Measurements from ENCODE around the gene PTHLH.

PTHLH gene

DNA sequence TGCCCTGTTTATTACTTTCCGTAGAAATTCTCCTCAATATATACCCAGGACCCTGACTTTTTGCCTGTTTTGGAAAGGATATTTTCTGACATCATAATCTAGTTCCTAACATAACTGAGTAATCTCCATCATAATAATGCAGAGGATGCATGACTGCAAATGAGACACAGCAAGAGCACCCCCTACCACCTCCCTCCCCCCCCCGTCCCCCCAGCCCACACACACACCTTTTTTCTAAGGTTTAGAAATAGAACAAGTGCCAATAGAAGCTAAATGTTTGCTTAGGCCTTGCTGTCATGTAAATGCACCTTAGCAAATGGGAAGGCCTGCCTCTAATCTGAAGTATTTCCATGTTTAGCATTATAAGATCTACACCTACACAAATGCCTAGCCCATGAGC is at the start of gene PTHLH:
Gene PTHLH, minus strand, starts transcription at position 13 of the 400 bp plus-strand sequence. CDS start 3,239 bp downstream, outside the sequence.
- DNase-seq (ENCODE audit: low spot score), result no peak

GRCh38 chr12:28021704-28022103 is 49.2 kb upstream of the PTHLH start:
- no peak for DNase-seq (ENCODE audit: low spot score)

- no peak for DNase-seq (ENCODE audit: low spot score)
These were observed 45.3 kb upstream of the PTHLH start for GRCh38 chr12:28017873-28018255.

DNA sequence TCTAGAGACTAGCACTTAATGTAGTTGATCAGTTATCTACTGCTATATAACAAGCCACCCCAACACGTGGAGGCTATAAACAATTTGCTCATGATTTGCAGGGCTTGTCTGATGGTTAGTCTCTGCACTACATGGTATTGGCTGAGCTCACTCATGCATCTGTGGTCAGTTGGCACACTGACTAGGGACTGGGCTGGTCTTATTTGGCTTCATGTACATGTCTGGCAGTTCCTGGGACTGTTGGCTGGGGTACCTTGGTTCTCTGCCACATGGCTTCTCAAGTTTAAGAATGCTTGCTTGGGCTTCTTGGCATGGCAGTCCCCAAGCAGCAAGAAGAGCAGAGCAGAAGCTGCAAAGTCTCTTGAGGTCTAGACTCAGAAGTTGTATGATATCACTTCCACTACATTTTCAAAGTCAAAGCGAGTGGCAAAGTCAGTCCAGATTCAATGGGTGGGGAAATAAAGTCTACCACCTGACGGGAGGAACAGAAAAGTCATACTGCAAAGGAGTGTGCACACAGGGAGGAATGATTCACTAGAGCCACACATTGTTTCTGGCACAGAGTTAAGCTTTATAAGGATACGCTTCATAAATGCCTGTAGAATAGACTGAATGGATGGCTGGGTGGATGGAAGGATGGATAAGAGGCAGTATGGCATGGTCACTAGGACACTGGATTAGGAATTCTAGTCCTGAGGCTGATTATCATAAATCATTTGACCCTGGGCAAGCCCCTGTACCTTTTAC is 44.8 kb upstream of the PTHLH start:
- DNase-seq (ENCODE audit: low spot score), result no peak

DNA sequence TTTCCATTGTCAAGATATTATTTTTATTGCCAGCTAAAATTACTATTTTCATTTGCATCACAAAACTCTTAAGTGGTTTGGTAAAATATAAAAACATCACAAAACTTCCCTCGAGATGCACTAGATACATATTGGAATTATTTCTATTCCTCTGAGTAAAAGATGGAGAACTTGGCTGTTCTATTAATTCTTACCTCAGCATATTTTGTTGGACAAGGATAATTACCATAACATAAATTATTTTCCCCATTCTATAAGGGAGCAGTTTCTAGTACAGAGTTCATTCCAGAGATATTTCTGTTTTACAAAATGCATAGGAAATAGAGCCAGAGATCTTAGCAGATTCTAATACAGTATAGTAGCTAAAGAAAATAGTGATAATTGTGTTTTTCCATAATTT is 42.6 kb upstream of the PTHLH start:
- DNase-seq (ENCODE audit: low spot score), result no peak

DNA sequence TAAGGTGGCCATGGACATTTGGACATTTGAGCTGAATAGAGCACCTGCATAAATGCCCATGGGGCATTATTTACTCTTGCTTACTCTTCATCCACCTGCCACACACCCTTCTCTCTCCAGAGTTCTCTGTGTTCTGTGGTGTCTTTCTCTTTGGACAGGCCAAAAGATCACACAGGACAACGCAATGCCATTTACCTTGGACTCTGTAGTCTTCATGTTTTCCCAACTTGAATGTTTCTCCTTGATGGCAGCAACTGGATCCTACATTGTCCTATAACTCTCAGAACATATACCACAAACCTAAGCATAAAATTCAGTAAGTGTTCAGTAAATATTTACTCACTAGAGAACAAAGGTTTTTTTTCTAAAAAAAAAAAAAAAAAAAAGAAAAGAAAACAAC is 41.7 kb upstream of the PTHLH start:
- no peak for DNase-seq (ENCODE audit: low spot score)

DNA sequence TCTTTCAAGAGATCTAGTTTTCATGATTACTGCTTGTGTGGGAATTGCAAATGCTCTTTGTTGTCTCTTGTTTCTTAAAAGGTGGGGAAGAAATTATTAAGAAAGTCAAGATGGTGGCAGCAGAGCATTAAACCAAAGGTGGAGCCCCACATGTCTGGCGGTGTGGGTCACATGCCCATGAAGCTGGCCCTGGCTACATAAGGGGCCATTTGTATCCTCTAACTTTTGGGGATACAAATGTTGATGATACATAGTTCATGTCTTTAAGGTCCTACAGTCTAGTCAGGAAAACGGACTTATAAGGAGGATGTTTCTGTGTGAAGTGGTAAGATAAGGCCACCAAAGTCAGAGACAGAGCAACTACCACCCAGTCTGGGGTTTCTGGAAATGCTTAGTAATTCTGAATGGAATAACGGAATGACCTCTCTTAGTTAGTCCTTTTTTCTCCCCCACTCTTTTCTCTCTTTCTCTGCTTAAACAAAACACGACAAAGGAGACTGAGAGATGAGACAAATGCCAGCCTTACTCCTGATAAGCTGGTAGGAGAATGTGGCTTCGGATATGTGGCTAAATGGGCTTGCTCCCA is 39.9 kb upstream of the PTHLH start:
- DNase-seq (ENCODE audit: low spot score), result no peak

DNA sequence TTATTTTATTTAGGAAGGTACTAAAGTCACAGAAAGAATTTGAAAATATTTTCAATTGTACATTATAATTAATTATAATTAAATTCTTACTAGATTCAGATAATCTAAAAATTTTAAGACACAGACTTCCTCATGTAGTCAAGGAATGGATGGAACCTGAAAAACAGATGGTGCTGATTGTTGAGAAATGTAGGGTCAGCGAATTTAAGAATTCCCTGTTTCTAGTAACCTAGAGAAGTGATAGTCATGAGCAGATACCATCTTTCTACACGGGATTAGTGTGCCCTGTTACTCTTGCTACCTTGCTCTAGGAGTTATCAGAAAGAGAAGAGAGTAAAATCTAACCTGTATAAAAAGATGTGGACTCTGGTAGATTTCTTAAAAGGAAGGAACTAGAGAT is 37.5 kb upstream of the PTHLH start:
- no peak for DNase-seq (ENCODE audit: low spot score)

DNA sequence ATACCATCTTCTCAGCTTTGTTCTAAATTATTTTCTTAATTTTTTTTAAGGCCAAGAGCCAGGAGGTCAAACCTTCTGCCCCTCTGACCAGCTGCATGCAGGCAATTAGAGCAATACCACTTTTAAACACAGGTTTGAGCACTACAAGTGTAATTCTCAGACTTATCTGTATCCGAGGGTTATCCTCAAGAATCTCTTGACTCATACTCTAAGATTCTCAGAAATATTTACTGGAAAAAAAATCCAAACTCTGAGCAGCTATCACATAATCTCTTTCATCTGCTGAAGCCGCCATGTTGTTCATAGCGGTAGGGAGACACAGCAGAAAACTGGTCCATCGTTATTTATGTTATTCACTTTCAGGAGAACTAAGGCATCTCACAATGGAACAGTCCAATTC is 27.4 kb upstream of the PTHLH start:
- no peak for DNase-seq (ENCODE audit: low spot score)

- no peak for DNase-seq (ENCODE audit: low spot score)
These were observed 27.0 kb upstream of the PTHLH start for GRCh38 chr12:27999521-27999920.

DNA sequence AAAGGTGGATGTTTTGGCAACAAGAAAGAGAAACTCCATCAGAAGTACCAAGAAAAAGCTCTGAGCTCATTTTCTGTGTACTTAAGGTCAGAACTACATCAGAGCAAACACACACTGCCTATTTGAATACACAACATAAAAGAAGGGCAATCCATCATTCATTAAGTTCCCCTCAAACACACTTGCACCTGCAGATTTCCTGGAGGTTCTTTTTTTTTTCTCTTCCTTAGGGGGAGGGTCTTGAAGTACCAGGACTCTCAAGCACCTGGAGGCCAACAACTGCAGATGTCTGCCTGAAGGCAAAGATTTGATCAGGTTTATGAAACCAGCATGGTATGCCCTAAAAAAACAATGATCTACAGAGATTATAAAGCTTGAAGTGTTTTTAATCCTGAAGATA is 26.1 kb upstream of the PTHLH start:
- no peak for DNase-seq (ENCODE audit: low spot score)

DNA sequence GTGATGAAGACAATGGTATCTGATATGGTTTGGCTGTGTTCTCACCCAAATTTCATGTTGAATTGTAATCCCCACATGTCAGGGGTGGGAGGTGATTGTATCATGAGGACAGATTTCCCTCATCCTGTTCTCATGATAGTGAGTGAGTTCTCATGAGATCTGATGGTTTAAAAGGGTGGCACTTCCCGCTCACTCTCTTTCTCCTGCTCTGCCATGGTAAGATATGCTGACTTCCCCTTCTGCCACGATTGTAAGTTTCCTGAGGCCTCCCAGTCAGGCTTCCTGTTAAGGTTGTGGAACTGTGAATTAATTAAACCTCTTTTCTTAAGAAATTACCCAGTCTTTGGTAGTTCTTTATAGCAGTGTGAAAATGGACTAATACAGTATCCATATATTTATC is 25.6 kb upstream of the PTHLH start:
- no peak for DNase-seq (ENCODE audit: low spot score)

DNA sequence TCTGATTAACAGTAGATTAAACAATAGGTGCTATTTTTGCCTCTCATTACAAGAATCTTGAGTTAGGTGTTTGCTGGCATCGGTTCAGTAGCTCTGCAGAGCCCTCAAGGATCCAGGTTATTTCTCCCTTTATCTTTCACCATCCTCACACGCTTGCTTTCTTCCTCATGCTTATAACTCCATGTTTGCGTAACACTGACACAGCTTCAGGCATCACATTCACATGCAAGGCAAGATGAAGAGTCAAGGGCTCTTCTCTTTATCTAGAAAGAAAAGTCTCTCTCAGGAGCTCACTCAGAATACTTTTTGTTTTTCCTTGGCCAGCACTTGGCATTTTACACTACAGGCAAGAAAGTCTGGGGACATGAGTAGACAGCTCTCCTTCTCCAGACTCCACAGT is 24.2 kb upstream of the PTHLH start:
- no peak for DNase-seq (ENCODE audit: low spot score)

- DNase-seq (ENCODE audit: low spot score), result no peak
These were observed 22.9 kb upstream of the PTHLH start for GRCh38 chr12:27995406-27995805.

DNA sequence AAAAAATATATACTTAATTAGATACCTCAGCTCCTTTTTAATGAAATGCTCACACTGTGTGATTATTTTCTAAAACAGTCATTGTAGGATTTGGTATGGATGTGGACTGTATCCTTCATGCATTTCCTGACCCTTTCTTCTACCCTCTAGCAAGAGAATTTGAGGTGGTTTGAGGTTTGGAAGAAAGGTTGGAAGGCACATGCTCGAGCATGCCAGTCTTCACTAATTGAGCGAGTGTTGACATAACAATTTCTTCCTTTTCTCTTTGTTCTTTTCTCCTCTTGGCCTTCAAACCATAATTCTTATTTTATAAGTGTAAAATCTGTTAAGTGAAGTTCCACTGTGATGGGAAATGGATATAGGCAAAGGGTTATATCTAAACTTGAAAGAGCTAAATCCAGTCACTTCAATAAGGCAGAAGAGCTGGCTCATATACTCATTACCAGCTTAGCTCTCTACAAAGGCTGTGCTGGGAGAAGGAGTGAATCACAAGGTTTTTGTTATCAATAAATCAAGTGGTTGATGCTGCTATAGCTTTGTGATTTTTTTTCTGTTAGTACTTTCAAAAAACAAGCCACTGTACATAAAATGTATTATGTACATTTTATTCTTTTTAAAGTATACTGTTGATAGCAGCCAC is 16.2 kb upstream of the PTHLH start:
- DNase-seq (ENCODE audit: low spot score), result no peak

DNA sequence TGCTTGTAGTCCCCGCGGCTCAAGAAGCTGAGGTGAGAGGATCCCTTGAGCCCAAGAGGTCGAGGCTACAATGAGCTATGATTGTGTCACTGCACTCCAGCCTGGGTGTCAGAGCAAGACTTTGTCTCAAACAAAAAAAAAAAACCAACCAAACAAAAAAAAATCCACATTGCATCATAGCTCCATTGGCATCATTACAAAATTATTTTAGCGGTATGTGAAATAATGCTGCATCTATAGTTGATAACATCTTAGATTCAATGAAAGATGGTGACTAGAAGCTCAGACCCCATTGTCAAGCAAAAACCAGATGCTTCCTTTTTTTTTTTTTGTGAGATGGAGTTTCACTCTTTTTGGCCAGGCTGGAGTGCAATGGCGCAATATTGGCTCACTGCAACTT is 14.8 kb upstream of the PTHLH start:
- DNase-seq (ENCODE audit: low spot score), result no peak

GRCh38 chr12:27984275-27984674 is 11.7 kb upstream of the PTHLH start:
- no peak for DNase-seq (ENCODE audit: low spot score)

GRCh38 chr12:27982951-27983350 is 10.4 kb upstream of the PTHLH start:
- DNase-seq (ENCODE audit: low spot score), result no peak

DNA sequence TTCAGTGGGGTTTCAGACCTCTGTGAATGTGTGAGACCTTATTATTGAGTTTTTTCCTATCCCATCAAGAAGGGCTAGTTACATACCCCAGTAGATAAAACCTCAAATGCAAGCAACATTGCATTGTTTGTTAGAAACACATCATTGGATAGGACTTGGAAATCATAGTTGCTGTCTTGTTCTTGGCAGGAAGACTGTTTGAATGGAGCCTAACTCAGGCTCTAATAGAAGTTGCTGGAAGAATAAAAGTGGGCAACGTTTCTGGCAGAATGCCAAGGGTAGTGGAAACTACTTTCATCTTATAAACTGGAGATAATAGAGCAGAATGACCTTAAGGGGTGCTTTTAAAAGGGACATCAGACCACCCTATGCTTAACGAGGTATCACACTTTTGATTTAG is 9.9 kb upstream of the PTHLH start:
- DNase-seq (ENCODE audit: low spot score), result no peak

- DNase-seq (ENCODE audit: low spot score), result no peak
These were observed 9.3 kb upstream of the PTHLH start for GRCh38 chr12:27981874-27982273.

DNA sequence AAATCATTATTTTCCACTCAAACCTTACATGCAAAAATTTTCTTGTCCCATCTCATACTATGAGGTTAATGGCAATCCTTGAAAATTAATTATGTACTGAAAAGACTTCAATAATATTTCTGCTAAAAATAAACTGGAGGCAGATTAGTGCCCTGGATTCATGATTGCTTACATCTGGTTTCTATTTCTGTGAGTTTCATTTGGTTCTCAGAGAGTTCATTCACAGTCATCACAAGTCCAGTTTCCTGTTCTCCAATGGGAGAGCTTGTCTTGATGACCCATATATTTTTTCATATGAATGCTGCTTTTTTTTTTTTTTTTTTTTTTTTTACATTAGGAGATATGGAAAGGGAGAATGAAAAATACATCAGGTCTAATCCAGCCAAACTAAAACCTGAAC is 6.6 kb upstream of the PTHLH start:
- DNase-seq (ENCODE audit: low spot score), result no peak

- DNase-seq (ENCODE audit: low spot score), result no peak
These were observed 2.9 kb upstream of the PTHLH start for GRCh38 chr12:27975222-27976136.

Data from NAMALWA (cell line).